Activated gamma-delta T cell (primary cell): ENCODE results near the gene PRLHR.

Experiments
- DNase-seq: peaks from one replicate; lab custom pipeline; 2025; lab: John Stamatoyannopoulos, UW

PRLHR gene

GRCh38 chr10:118587881-118588651 is 7.4 kb downstream of the PRLHR start:
- no peak for DNase-seq

- no peak for DNase-seq
These were observed 8.5 kb downstream of the PRLHR start for GRCh38 chr10:118586911-118587310.

DNA sequence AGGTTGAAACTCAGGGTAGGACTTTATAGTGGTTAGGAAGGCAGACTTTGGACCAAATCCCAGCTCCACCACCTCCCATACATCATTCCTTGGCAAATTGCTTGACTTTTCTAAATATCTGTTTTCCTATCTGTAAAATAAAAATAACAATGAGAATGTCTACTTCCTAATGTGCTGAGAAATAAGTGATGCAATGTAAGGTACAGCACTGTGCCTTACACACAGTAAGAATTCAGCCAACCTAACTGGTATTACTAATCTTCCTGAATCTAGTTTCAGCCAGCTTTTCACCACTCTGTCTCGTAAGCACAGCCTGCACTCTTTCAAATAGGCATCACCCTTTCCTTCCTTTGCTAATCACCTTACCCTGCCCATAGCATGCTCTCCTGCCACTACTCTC is 9.7 kb downstream of the PRLHR start:
- no peak for DNase-seq

DNA sequence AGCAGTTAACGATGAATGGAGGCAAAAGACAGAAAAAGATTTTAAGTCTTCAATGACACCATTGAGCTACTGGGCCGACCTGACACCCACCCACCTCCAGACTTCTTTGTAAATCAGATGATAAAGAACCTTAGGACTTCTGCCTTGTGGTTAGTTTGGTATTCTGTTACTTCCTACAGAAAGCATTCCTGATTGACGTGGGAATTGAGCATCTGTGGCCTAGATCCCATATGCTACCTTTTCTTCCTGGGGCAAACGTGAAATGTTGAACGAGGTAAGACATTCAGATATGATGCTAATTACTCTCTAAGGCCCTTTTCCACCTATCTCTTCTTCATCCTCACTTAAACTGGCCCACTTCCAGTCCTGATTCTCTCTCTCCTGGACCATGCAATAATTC is 10.2 kb downstream of the PRLHR start:
- no peak for DNase-seq

- no peak for DNase-seq
These were observed 11.1 kb downstream of the PRLHR start for GRCh38 chr10:118584181-118584954.

DNA sequence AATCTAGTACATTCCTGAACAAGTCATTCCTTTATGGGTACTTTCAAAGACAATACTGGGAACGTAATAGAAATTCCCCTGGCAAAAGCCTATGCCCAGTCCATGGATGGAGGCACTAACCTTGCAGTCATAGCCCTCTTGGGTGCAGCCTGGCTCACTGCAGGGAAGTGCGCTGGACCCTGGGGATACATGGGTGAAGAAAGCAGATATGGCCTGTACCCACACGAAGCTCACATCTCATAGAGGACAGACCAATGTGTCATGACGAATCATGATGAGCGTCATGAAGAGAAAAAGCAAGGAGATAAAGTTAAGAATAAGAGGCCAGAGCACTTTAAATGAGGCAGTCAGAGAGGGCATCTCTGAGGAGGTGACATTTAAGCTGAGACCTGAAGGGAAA is 11.8 kb downstream of the PRLHR start:
- DNase-seq: no peak

GRCh38 chr10:118582511-118582910 is 12.9 kb downstream of the PRLHR start:
- no peak for DNase-seq

DNA sequence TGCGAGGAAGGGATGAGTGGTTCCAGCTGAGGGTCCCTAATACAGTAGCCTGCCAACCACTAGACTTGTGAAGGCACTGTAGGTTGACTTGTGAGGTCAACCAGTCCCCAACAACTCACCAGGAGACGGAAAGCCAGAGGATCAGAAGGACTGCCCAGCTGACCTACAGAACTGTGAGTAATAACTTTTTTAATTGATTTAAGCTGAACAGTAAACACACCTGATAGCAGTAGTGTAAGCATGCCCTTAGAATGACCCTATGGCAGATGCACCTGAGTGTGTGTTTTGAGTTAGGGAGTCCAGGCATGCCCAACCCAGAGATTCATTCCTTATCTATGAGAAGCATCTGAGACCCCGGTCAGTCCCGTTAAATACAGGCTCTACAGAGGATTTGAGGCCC is 14.1 kb downstream of the PRLHR start:
- no peak for DNase-seq

DNA sequence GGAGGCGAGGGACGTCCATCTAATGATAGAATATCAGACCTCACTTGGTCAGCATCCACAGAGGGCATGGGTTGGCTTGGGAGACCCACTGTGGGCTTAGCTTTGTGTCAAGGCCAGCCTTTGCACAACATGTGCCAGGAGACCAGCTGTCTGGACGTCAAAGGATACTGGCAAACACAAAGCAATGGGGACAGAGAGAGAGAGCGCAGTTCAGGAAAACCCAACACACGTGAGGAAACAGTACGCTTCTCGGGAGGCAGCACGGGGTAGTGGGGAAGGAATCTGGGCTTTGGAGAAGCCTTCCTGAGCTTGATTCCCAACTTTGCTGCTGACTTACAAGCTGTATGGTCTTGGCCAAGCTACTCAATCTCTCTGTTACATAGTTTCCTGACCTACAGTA is 14.7 kb downstream of the PRLHR start:
- DNase-seq: no peak

- DNase-seq: no peak
These were observed 21.9 kb downstream of the PRLHR start for GRCh38 chr10:118573512-118573911.

GRCh38 chr10:118572256-118573041 is 23.0 kb downstream of the PRLHR start:
- no peak for DNase-seq

DNA sequence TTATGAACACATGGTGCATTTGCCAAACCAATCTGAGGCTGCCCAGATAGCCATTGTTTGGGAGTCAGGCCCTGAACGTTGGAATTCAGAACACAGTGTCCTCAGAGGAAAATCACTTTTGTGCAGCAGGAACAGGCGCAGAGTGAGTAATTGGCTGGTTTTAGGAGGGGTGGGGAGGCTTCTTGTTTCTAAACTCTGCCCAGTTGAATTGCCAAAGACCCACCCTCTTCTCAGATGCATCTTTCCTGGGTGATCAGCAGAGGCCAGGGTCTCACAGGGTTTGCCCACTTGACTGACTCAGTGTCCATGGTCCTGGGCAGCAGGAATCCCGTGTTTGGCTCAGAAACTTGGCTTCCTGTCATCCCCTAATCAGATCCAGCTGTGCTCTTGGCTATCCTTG is 24.3 kb downstream of the PRLHR start:
- no peak for DNase-seq

- DNase-seq: no peak
These were observed 24.9 kb downstream of the PRLHR start for GRCh38 chr10:118570591-118570990.

DNA sequence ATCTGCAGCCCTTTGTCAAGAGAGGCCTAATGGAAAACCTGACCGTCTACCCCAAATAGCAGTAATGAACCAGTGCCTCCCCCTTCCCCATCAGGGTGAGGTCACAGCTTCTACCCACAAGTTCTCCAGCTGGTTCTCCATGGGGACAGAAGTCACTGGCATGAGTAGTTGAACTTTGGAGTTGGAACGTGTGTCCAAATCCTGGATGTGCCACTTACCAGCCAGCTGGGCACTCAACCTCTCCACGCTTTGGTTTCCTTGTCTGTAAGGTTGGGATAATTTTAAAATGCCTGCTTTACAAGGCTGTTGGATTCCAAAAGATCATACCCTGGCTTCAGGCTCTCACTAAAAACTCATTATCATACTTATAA is 25.6 kb downstream of the PRLHR start:
- no peak for DNase-seq

GRCh38 chr10:118569241-118569881 is 26.1 kb downstream of the PRLHR start:
- DNase-seq: no peak

- DNase-seq: no peak
These were observed 27.1 kb downstream of the PRLHR start for GRCh38 chr10:118568327-118568848.

DNA sequence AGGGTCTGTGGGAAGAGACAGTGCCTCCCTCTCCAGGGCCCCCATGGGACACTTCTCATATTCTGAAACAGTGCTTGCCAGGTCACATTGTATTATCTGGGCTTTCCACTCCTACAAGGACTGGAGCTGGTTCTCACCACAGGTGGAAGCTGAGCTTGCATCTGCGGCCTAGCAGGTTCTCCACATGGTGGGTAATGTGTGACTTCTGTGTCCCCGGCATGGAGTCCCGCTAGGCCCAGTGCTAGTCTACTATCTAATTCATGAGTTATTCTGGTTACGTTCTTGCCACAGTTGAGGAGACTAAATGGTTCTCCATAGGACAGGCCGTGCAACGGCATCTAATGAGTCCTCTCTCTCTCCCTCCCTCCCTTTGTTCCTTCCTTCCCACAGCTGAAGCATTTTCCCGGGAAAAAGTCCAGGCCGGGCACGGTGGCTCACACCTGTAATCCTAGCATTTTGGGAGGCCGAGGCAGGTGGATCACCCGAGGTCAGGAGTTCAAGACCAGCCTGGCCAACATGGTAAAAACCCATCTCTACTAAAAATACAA is 27.7 kb downstream of the PRLHR start:
- no peak for DNase-seq

DNA sequence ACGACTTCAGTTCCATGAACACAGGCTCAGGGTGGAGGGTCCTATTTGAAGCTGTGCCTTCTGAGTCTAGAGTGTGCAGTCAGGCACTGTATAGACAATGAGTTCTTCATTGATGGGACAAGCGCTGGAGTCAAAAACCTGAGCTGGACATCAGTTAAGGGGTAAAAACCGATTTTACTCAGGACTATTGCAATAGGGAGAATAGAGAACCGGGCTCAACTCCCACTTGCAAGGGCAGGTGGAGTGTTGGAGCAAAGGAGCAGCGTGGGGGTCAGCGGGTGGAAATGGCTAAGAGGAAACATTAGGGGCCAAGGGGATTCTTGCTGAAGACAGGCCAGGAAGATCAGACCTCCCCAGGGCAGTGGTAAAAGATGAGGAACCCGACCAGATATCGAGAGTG is 28.5 kb downstream of the PRLHR start:
- no peak for DNase-seq

GRCh38 chr10:118565301-118566075 is 30.0 kb downstream of the PRLHR start:
- DNase-seq: no peak

GRCh38 chr10:118564652-118565051 is 30.8 kb downstream of the PRLHR start:
- no peak for DNase-seq

DNA sequence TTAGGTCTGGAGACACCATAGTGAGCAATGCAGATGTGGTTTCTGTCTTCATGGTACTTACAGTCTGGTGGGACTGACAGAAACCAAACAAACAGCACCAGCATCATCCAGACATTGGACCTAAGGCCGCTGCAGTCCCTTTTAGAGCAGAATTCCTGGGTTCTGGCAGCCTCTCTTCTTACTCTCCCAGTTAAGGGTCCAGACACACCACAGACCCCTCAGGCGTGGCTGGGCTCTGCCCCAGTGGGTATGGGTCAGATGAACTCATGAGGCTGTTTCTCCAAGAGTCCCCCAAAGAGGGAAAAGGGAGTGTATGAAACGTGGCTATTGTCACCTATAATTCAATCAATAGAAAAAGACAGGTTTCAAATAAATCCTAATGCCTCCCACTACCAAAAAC is 31.3 kb downstream of the PRLHR start:
- no peak for DNase-seq
